Measurements from ENCODE around the gene TRPM2. TPM values are rescaled to one million over a fixed set of nuclear protein-coding genes. Genes with fewer than 3 reads are reported as not detected.

TRPM2 gene
- total RNA-seq, 2 donors from 2014 or later = 2.7 to 26.1 TPM

DNA sequence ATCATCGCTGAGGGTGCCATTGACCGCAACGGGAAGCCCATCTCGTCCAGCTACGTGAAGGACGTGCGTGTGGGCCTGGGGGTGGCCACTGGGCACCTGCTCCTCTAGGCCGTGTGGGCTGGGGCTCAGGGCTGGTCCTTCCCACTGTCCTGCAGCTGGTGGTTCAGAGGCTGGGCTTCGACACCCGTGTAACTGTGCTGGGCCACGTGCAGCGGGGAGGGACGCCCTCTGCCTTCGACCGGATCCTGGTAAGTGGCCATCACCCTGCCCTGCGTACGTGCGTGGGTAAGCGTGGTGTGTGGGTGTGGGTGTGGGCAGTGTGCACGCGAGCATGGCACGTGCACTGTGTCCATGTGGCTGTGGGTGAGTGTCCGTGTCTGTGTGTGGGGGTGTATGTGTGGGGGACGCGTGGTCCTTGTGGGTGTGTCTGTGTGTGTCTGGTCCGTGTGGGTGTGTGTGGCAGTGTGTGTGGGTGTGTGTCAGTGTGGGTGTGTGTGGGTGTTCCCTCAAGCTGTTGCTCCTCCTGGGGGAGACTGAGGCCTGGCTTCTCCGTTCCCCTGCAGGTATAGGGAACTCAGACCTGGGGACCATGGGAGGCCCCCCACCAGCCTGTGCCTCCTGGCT is 37.0 kb upstream of the TRPM2 start:
- Mint-ChIP-seq H3K27me3 (no peaks in the 10 kb centered on the region), H3K4me1 (no peaks in the 10 kb centered on the region), H3K36me3 (ENCODE audit: low read depth) (no peaks in the 10 kb centered on the region), H3K27ac (no peak overlapping the region), H3K4me3 (peak overlapping the region; percentile 12)
- no peak for ATAC-seq
- H3K9me3 ChIP-seq (ENCODE audit: control insufficient read depth, low read length, poor library complexity, severe bottlenecking) = no peaks in the 10 kb centered on the region
- DNase-seq = no peak

DNA sequence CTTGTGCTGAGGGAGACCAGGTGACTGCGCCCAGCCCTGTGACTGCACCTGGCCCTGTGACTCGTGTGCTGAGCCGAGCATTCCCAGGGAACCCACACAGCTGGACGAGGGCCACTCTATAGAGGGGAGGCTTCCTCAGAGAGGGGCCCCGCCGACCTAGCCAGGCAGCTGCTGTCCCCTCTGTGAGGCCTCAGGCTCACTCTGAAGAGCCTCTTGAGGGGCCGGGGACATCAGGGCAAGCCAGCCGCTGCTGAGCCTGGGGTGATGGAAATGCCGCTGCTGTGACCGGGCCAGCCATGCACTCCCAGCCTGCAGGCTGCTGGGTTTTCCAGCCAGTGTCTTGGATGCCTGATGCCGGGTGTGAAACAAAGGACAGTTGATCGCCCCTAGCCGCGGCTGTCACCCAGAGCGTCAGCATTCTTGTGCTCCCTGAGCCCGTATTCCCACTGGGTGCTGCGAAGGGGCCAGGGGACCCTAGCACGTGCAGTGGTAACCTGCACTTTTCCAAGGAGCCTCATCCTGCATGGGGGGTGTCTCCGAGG is 36.1 kb upstream of the TRPM2 start:
- Mint-ChIP-seq H3K4me3 (no peak overlapping the region), H3K36me3 (ENCODE audit: low read depth) (no peaks in the 10 kb centered on the region)
- ATAC-seq = no peak

DNA sequence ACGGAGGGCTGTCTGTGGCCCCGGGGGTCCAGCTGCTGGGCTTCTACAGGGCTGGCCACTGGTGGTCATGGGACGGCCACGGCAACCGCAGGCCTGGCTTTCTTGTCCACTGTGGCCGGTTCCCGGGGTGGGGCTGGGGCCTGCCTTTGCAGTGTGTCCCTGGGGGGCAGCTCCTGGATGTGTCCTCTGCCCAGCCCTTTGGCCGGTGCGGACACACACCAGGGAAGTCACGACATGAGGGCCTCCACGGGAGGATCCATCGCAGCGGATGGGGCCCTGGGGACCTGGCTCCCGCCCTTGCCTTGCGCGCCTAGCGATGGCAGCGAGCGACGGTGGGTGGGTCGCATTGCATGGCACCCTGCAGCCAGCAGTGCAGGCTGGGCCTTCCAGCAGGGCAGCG is 35.5 kb upstream of the TRPM2 start:
- Mint-ChIP-seq H3K36me3 (ENCODE audit: low read depth) (no peaks in the 10 kb centered on the region), H3K4me3 (no peak overlapping the region), H3K27me3 (no peaks in the 10 kb centered on the region), H3K27ac (no peak overlapping the region), H3K4me1 (no peaks in the 10 kb centered on the region)
- ATAC-seq = no peak
- no peaks in the 10 kb centered on the region for H3K9me3 ChIP-seq (ENCODE audit: control insufficient read depth, low read length, poor library complexity, severe bottlenecking)
- no peak for DNase-seq

More for the DNA sequence above, 36.1 kb upstream of the TRPM2 start:
- H3K9me3 ChIP-seq (ENCODE audit: control insufficient read depth, low read length, poor library complexity, severe bottlenecking) = no peaks in the 10 kb centered on the region
- Mint-ChIP-seq H3K4me1 (no peaks in the 10 kb centered on the region), H3K27me3 (no peaks in the 10 kb centered on the region), H3K27ac (no peak overlapping the region)
- DNase-seq = no peak

DNA sequence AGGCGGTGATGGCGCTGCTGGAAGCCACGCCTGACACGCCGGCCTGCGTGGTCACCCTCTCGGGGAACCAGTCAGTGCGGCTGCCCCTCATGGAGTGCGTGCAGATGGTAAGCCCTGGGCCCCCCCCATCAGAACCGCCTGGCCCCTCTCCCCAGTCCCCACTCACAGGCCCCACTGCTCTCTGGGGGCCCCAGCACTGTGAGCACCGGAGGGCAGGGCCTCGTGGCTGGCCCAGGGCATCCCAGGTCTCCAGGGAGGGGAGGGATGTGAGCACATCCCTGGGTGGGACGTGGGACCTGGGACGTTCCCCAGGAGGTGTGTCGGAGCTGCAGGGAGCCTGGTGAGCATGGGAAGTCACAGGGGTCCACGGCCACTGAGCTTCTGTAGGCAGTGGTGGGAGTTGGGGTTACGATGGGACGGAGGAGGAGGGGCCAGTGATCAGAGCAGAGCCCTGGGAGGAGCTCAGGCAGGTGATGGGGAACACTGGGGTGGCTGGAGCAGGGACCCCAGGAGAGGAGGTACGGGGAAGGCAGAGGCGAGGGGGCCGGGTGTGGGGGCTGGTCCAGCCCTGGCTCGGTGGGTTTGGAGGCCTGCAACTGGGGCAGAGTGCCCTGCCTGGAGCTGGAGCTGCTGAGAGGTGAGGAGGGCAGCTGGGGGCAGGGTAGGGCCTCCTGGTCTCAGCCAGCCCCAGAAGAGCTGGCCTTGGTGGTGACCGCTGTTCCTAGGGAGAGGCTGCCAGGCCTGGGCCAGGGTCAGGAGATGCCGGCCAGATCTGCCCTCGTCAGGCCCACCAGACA is 34.7 kb upstream of the TRPM2 start:
- DNase-seq (no peak), ATAC-seq (no peak)
- H3K27ac Mint-ChIP-seq = no peak overlapping the region
- H3K27me3 Mint-ChIP-seq = no peaks in the 10 kb centered on the region
- no peaks in the 10 kb centered on the region for H3K4me1 Mint-ChIP-seq
- no peaks in the 10 kb centered on the region for H3K36me3 Mint-ChIP-seq (ENCODE audit: low read depth)
- H3K9me3 ChIP-seq (ENCODE audit: control insufficient read depth, low read length, poor library complexity, severe bottlenecking) = no peaks in the 10 kb centered on the region
- H3K4me3 Mint-ChIP-seq = no peak overlapping the region

DNA sequence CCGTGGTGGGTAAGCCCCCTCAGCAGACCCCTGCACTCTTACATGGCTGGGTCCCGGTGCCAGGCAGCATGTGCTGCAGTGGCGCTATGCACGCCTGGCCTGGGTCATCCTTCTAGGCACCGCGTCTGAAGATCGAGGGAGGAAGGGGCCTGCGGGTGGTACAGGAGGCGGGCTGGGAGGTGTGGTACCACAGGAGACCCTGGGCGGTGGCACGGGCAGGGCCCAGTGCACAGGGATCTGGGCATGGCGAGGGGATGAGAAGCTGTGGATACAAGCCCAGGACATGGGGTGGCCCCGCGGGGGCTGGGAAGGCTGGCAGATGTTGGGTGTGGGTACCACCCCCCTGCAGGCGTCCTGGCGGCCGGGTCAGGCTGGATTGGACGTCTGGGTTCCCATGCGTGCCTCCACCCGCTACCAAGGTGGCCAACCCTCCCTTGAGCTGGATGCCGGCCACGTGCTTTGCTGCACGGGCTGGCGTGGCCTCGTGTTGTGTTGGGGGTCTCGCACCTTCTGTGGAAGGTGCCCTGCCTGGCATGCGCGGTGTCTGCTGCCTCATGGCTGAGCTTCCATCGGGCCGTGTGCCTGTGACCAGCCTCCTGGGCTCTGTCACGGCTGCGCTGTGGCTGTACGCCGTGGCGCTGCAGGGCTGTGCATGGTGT is 33.9 kb upstream of the TRPM2 start:
- no peaks in the 10 kb centered on the region for H3K4me1 Mint-ChIP-seq
- no peaks in the 10 kb centered on the region for H3K9me3 ChIP-seq (ENCODE audit: control insufficient read depth, low read length, poor library complexity, severe bottlenecking)
- no peak overlapping the region for H3K27ac Mint-ChIP-seq
- H3K4me3 Mint-ChIP-seq = no peak overlapping the region
- no peaks in the 10 kb centered on the region for H3K36me3 Mint-ChIP-seq (ENCODE audit: low read depth)
- H3K27me3 Mint-ChIP-seq = no peaks in the 10 kb centered on the region
- no peak for ATAC-seq
- no peak for DNase-seq

DNA sequence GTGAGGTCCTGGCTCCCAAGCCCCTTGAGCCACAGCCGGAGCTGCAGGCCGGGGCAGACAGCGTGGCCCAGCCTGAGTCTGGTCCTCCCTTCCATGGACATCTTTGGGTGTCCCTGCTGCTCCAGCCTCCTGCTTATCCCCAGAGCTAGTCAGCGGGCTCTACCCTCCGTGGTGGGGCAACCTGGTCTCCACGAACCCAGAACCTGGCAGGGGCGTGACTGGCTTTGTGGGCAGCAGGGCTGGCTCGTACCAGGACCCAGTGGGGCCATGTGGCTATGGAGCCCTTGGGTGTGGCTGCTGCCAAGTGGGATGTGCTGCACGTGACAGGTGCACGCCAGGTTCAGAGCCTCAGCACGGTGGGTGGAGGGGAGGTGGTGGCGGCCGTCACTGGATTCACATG is 32.6 kb upstream of the TRPM2 start:
- Mint-ChIP-seq H3K4me1 (no peaks in the 10 kb centered on the region), H3K4me3 (no peak overlapping the region), H3K27ac (no peak overlapping the region), H3K27me3 (no peaks in the 10 kb centered on the region), H3K36me3 (ENCODE audit: low read depth) (no peaks in the 10 kb centered on the region)
- H3K9me3 ChIP-seq (ENCODE audit: control insufficient read depth, low read length, poor library complexity, severe bottlenecking) = no peaks in the 10 kb centered on the region
- DNase-seq = no peak
- ATAC-seq = no peak

DNA sequence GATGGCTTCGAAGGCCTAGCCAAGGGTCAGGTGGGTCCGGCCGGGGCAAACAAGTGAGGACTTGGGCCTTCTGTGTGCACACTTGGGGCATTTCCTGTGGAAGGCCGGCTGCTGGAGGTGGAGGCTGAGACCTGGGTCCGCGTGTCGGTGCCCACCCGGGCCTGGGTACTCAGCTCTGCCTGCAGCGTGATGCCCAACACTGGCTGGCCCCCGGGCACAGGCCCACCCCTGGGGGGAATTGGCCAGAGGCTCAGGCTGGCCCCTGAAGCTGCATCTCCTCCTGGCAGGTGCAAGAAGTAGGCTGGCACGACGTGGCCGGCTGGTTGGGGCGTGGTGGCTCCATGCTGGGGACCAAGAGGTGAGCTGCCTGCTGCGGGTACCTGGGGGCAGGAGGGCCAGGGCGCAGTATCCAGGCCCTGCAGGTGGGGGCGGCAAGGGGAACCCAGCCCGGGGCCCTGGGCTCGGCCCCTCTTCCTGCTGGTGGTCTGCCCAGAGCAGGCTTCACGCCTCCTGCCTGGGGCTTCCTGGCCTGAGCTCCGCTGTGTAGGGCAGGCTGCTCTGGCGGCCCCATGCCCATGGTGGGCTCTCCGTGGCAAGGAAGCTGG is 31.5 kb upstream of the TRPM2 start:
- no peaks in the 10 kb centered on the region for H3K36me3 Mint-ChIP-seq (ENCODE audit: low read depth)
- no peaks in the 10 kb centered on the region for H3K9me3 ChIP-seq (ENCODE audit: control insufficient read depth, low read length, poor library complexity, severe bottlenecking)
- H3K27me3 Mint-ChIP-seq = no peaks in the 10 kb centered on the region
- ATAC-seq (no peak), DNase-seq (no peak)
- H3K27ac Mint-ChIP-seq = no peak overlapping the region
- no peak overlapping the region for H3K4me3 Mint-ChIP-seq
- no peaks in the 10 kb centered on the region for H3K4me1 Mint-ChIP-seq

DNA sequence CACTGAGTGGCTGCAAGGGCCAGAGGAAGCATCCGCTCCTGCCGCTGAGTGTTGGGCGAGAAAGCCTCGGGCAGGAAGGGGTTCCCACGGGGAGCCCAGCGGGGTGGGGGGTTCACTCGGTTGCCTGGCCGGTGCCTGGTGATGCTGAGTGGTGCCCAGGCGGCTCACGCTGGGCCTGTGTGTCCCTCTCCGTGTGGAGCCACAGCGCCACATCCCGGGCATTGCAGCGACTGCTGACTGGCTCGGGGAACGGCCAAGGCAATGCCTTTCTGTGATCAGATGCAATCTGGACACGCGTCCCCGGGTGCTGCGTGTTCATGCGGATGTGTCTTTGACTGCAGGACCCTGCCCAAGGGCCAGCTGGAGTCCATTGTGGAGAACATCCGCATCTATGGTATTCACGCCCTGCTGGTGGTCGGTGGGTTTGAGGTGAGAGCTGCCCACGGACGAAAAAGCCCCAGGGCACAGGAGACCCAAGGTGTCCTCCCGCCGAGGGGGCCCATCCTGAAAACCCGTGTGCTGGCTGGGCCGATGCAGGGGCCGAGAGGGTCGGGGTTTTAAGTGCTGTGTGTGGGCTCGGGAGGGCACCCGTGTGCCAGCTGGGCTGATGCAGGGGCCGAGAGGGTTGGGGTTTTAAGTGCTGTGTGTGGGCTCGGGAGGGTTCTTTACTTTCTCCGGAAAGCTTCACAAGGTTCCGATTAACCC is 30.6 kb upstream of the TRPM2 start:
- H3K9me3 ChIP-seq (ENCODE audit: control insufficient read depth, low read length, poor library complexity, severe bottlenecking) = no peaks in the 10 kb centered on the region
- Mint-ChIP-seq H3K4me3 (no peak overlapping the region), H3K27me3 (no peaks in the 10 kb centered on the region), H3K27ac (no peak overlapping the region), H3K4me1 (no peaks in the 10 kb centered on the region), H3K36me3 (ENCODE audit: low read depth) (no peaks in the 10 kb centered on the region)
- no peak for ATAC-seq
- DNase-seq = no peak

DNA sequence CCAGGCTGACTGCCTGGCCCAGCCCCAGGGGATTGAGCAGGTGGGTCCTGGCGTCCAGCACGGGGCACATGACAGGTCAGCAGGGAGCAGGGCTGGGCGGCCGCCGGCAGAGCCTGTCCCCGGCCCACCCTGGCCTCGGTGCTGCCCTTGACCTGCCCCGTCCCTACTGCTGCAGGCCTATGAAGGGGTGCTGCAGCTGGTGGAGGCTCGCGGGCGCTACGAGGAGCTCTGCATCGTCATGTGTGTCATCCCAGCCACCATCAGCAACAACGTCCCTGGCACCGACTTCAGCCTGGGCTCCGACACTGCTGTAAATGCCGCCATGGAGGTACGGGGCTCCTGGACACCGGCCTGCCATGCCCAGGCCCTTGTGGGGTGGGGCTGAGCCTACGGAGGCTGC is 29.8 kb upstream of the TRPM2 start:
- H3K4me1 Mint-ChIP-seq = peaks cover 3% of the 10 kb centered on the region
- H3K9me3 ChIP-seq (ENCODE audit: control insufficient read depth, low read length, poor library complexity, severe bottlenecking) = no peaks in the 10 kb centered on the region
- ATAC-seq (no peak), DNase-seq (no peak)
- H3K27ac Mint-ChIP-seq = no peak overlapping the region
- no peak overlapping the region for H3K4me3 Mint-ChIP-seq
- H3K27me3 Mint-ChIP-seq = no peaks in the 10 kb centered on the region
- H3K36me3 Mint-ChIP-seq (ENCODE audit: low read depth) = no peaks in the 10 kb centered on the region

DNA sequence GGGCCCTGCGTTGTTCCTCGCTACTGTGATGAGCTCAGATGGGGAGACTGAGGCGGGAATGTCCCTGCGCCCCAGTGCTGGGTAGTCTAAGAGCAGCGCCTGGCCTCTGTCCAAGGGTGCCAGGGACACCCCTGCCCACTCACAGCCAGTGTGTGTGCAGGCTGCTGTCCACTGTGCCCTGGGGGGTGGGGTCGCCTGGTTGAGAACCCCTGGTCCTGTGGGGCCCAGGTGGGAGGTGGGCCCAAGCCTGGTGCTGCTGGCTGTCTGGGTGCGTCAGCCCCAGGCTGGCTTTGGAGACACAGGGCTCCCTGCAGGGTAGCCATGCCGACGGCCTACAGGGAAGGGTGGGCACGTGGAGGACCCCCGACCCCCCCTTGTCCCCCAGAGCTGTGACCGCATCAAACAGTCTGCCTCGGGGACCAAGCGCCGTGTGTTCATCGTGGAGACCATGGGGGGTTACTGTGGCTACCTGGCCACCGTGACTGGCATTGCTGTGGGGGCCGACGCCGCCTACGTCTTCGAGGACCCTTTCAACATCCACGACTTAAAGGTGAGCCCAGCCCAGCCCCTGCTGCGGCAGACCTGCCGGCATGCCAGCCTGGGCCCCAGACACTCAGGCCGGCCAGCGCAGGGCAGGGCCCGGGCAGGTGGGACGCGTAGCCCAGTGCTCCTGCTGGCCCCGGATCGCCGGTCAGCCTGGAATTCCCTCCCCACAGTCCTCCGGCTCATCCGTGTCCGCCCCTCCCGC is 29.1 kb upstream of the TRPM2 start:
- H3K4me1 Mint-ChIP-seq = peaks cover 5% of the 10 kb centered on the region
- H3K4me3 Mint-ChIP-seq = no peak overlapping the region
- H3K27ac Mint-ChIP-seq = no peak overlapping the region
- no peaks in the 10 kb centered on the region for H3K27me3 Mint-ChIP-seq
- no peak for ATAC-seq
- no peaks in the 10 kb centered on the region for H3K9me3 ChIP-seq (ENCODE audit: control insufficient read depth, low read length, poor library complexity, severe bottlenecking)
- H3K36me3 Mint-ChIP-seq (ENCODE audit: low read depth) = no peaks in the 10 kb centered on the region
- DNase-seq = no peak

DNA sequence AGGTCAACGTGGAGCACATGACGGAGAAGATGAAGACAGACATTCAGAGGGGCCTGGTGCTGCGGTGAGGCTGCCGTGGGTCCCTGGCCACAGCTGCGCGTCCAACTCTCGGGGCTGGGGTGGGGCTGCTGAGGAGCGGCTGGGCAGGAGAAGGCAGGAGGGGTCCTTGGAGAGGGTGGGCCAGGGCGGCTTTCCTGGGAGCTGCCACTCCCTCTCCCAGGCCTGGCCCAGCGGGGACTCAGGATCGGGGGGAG is 28.6 kb upstream of the TRPM2 start:
- no peaks in the 10 kb centered on the region for H3K9me3 ChIP-seq (ENCODE audit: control insufficient read depth, low read length, poor library complexity, severe bottlenecking)
- no peak overlapping the region for H3K4me3 Mint-ChIP-seq
- peaks cover 5% of the 10 kb centered on the region for H3K4me1 Mint-ChIP-seq
- no peaks in the 10 kb centered on the region for H3K27me3 Mint-ChIP-seq
- no peak for DNase-seq
- H3K36me3 Mint-ChIP-seq (ENCODE audit: low read depth) = no peaks in the 10 kb centered on the region
- ATAC-seq = no peak
- H3K27ac Mint-ChIP-seq = no peak overlapping the region

DNA sequence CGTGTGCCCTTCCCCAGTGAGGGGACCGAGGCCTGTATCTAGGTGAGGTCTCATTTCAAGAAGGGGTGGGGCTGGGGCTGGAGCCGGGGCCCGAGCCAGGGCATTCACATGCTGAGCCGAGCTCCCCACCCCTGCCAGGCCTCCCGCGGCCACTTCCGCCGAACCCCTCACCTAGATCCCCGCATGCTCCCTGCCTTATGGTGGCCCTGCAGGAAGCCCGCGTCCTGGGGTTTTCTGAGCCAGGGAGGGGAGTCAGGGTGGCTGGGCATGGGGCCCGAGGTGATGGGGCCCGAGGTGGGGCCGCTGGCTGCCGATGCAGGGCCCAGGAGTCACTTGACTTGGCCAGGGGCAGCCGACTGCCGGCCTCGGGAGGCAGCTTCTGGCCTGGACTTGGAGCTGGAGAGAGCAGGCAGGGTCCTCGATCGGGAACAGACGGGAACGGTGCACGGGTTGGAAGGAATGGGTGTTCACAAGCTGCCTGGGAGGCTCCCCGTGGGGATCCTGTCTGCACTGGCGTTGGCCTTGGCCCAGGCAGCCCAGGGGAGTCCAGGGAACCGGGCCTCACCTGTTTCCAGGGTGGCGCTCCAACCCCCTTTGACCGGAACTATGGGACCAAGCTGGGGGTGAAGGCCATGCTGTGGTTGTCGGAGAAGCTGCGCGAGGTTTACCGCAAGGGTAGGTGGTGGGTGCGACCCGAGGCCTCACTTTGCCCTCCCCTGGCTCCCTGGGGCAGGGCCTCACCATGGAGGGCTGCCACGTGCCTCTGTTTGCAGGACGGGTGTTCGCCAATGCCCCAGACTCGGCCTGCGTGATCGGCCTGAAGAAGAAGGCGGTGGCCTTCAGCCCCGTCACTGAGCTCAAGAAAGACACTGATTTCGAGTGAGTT is 27.8 kb upstream of the TRPM2 start:
- H3K36me3 Mint-ChIP-seq (ENCODE audit: low read depth) = no peaks in the 10 kb centered on the region
- peaks cover 5% of the 10 kb centered on the region for H3K4me1 Mint-ChIP-seq
- H3K4me3 Mint-ChIP-seq = no peak overlapping the region
- no peaks in the 10 kb centered on the region for H3K27me3 Mint-ChIP-seq
- H3K9me3 ChIP-seq (ENCODE audit: control insufficient read depth, low read length, poor library complexity, severe bottlenecking) = no peaks in the 10 kb centered on the region
- DNase-seq (no peak), ATAC-seq (no peak)
- H3K27ac Mint-ChIP-seq = no peak overlapping the region
